CD4-positive, alpha-beta memory T cell (primary cell): ENCODE results near the gene SLC8A3. TPM values are rescaled to one million over a fixed set of nuclear protein-coding genes. Genes with fewer than 3 reads are reported as not detected.

Source experiments
- CTCF ChIA-PET: fragments of 350-600 bp; sonication (Branson Sonifier 250); formaldehyde crosslinking; loops from one replicate; lab custom pipeline; 2021; ENCODE audit warnings: inconsistent platforms; ENCODE audit not compliant: partially characterized antibody; lab: Charles Lee
- POLR2A ChIA-PET: fragments of 350-600 bp; sonication (Branson Sonifier 250); formaldehyde crosslinking; loops from one replicate; lab custom pipeline; 2021; ENCODE audit not compliant: partially characterized antibody; lab: Charles Lee
- DNase-seq, 5 donors: peaks; one replicate each; pipeline versions ENCODE4 v3.0.0 to v3.0.0-alpha.2; 2020 to 2022; ENCODE audit warnings: mixed read lengths in 1 of 5
- H3K27ac ChIP-seq: one replicate; pipeline ENCODE4 v1.7.0; 2013; ENCODE audit warnings: low read depth, low read length
- H3K27me3 ChIP-seq: 2 replicates; pipeline ENCODE4 v1.7.0; 2013; ENCODE audit warnings: mild to moderate bottlenecking, low read length, moderate library complexity; ENCODE audit not compliant: insufficient read depth
- H3K36me3 ChIP-seq: 2 replicates; pipeline ENCODE4 v1.7.0; 2013; ENCODE audit warnings: mild to moderate bottlenecking, low read length, moderate library complexity; ENCODE audit not compliant: insufficient read depth
- H3K4me1 ChIP-seq: 2 replicates; pipeline ENCODE4 v1.7.0; 2013; ENCODE audit warnings: mild to moderate bottlenecking, low read length, moderate library complexity; ENCODE audit not compliant: insufficient read depth
- H3K4me3 ChIP-seq, 2 donors: one replicate each; pipeline ENCODE4 v1.7.0; 2013; ENCODE audit warnings: low read length in 2 of 2, mild to moderate bottlenecking in 1 of 2
- H3K9me3 ChIP-seq, 2 donors: one replicate each; pipeline ENCODE4 v1.7.0; 2013; ENCODE audit warnings: low read length in 2 of 2, control low read depth in 1 of 2; ENCODE audit not compliant: control insufficient read depth in 1 of 2
- H3K27ac Mint-ChIP-seq, 7 donors: one replicate each; pipeline ENCODE4 v1.8.0; 2020 to 2021; ENCODE audit warnings: mixed read lengths in 7 of 7, mild to moderate bottlenecking in 6 of 7, inconsistent platforms in 3 of 7, moderate library complexity in 3 of 7
- H3K27me3 Mint-ChIP-seq, 2 donors: one replicate each; pipeline ENCODE4 v1.8.0; 2020 to 2021; ENCODE audit warnings: mixed read lengths in 2 of 2
- H3K36me3 Mint-ChIP-seq, 2 donors: one replicate each; pipeline ENCODE4 v1.8.0; 2020 to 2021; ENCODE audit warnings: mixed read lengths in 2 of 2, inconsistent platforms in 1 of 2, mild to moderate bottlenecking in 1 of 2
- H3K4me1 Mint-ChIP-seq, 4 donors: one replicate each; pipeline ENCODE4 v1.8.0; 2020 to 2021; ENCODE audit warnings: mixed read lengths in 4 of 4, mild to moderate bottlenecking in 1 of 4
- H3K4me3 Mint-ChIP-seq, 8 donors: one replicate each; pipeline ENCODE4 v1.8.0; 2020 to 2021; ENCODE audit warnings: mixed read lengths in 8 of 8, mild to moderate bottlenecking in 7 of 8, moderate library complexity in 6 of 8, inconsistent platforms in 3 of 8
- H3K9me3 Mint-ChIP-seq, 8 donors: one replicate each; pipeline ENCODE4 v1.8.0; 2020 to 2021; ENCODE audit warnings: mixed read lengths in 8 of 8, mild to moderate bottlenecking in 5 of 8, inconsistent platforms in 3 of 8, moderate library complexity in 1 of 8
- intact Hi-C: fragments of 100-400 bp; cut with micrococcal nuclease; formaldehyde crosslinking; loops from one replicate; pipeline ENCODE4 v1.15.1; 2023
- polyA plus RNA-seq, 2 donors: library from polyadenylated mRNA; unstranded; fragments of 300-500 nt; fragmentation: Illumina TruSeq; gene quantifications; one replicate each; pipeline ENCODE4 v1.2.3, GENCODE V29; 2021
- total RNA-seq, 2 experiments: library from RNA; stranded (reverse); gene quantifications; one replicate each; pipeline ENCODE4 v1.2.3, GENCODE V29; 2021

Gene SLC8A3
- total and polyA plus RNA-seq, 4 experiments from 2014 or later: not detected

DNA sequence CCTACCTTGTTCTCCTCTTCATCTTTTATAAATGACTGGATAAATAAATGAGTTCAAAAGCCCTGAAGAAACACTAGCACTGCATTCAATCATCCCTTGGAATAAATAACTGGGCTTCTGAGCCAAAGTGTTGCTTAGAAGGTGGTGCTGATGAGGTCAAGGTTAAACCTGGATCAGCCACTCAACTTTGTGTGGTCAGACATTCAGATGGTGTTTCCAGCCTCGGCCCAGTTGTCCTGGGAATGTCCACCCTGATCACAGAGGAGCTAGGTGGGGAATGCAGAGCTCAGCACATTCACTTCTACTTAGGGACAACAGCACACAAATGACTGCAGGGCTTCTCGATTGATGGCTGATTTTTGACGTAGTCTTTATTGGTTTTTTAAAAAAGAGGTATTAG is 88.7 kb downstream of the SLC8A3 start:
- H3K27ac ChIP-seq: no peak overlapping the region
- H3K36me3 Mint-ChIP-seq: no peaks in the 10 kb centered on the region
- DNase-seq: no peak
- no peak overlapping the region for H3K27ac Mint-ChIP-seq
- intact Hi-C loops: no loop called here
- H3K27me3 Mint-ChIP-seq: peaks cover 31 to 36% of the 10 kb centered on the region in 2 donors
- H3K9me3 ChIP-seq: no peaks in the 10 kb centered on the region
- ChIA-PET POLR2A (no interaction called here), CTCF (no interaction called here)
- no peaks in the 10 kb centered on the region for H3K9me3 Mint-ChIP-seq
- no peaks in the 10 kb centered on the region for H3K36me3 ChIP-seq
- H3K27me3 ChIP-seq: peaks cover 11% of the 10 kb centered on the region
- H3K4me3 ChIP-seq: no peak overlapping the region
- H3K4me3 Mint-ChIP-seq: no peak overlapping the region
- no peaks in the 10 kb centered on the region for H3K4me1 ChIP-seq
- no peaks in the 10 kb centered on the region for H3K4me1 Mint-ChIP-seq

DNA sequence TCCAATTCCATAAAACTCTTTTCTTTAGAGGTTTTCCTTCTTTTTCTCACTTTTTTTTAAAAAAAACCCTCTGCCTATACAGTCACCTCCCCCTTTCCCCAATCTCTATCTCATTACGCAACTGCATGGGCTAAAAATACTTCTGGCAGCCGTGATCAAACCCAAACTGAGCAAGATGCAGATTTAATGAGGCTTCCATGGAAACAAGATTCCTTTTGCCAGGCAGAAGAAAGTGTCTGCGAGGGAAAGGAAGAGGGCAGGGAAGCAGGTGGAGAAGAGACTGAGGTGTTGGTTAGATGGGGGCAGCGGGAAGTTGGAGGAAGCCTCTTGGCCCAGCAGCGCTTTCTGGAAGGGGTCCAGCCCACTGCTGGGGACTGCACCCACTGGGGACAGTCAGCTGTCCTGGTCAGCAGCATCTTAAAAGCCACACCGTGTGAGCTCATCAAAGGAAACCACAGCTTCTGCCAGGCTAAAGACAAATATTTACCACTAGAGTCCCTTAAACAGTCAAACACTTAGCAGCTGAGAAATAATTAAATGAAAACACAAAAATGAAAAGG is 90.4 kb downstream of the SLC8A3 start:
- intact Hi-C loops: no loop called here
- ChIA-PET POLR2A (no interaction called here), CTCF (no interaction called here)
- DNase-seq: no peak
- Histone ChIP-seq H3K4me3 (no peak overlapping the region), H3K27me3 (peaks cover 11% of the 10 kb centered on the region), H3K4me1 (no peaks in the 10 kb centered on the region), H3K36me3 (no peaks in the 10 kb centered on the region), H3K9me3 (no peaks in the 10 kb centered on the region), H3K27ac (no peak overlapping the region)
- no peak overlapping the region for H3K27ac Mint-ChIP-seq
- no peak overlapping the region for H3K4me3 Mint-ChIP-seq
- no peaks in the 10 kb centered on the region for H3K4me1 Mint-ChIP-seq
- no peaks in the 10 kb centered on the region for H3K36me3 Mint-ChIP-seq
- no peaks in the 10 kb centered on the region for H3K9me3 Mint-ChIP-seq
- H3K27me3 Mint-ChIP-seq: peaks cover 29 to 32% of the 10 kb centered on the region in 2 donors

DNA sequence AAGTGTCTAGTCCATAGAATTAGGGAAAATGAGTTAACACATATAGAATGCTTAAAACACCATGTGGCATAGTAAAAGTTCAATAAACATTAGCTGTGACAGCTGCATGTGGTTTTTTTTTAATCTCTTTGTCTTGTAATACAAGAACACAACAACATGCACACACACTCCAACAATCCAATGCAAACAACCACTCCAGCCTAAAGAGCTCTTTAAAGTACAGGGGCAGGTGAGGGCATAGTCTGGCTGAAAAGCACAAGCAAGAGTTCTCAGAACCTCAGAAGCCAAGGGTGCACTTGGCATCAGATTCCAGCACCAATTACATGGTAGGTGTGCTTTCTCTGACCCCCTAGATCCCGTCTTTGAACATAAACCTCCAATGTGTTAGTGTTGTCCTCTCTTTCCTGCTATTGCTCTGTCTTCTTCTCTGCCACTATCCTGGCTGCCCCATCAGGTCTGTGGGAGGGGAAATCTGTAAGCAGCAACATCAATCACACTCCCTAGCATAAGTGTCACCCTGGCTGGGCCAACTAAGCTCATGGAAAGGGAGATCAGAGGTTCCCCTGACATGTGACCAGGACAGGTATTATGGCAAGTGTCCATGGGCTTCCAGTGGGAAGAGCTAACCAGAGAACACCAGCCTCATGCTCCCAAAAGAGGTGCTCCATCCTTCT is 91.0 kb downstream of the SLC8A3 start:
- CTCF ChIA-PET: no interaction called here
- H3K27ac ChIP-seq: no peak overlapping the region
- H3K4me3 ChIP-seq: no peak overlapping the region
- H3K36me3 ChIP-seq: no peaks in the 10 kb centered on the region
- H3K27ac Mint-ChIP-seq: no peak overlapping the region
- H3K4me1 ChIP-seq: no peaks in the 10 kb centered on the region
- H3K27me3 ChIP-seq: peaks cover 9% of the 10 kb centered on the region
- H3K36me3 Mint-ChIP-seq: no peaks in the 10 kb centered on the region
- DNase-seq: no peak
- no peaks in the 10 kb centered on the region for H3K9me3 ChIP-seq
- intact Hi-C loops: no loop called here
- H3K27me3 Mint-ChIP-seq: peaks cover 31 to 32% of the 10 kb centered on the region in 2 donors
- no peak overlapping the region for H3K4me3 Mint-ChIP-seq
- no peaks in the 10 kb centered on the region for H3K4me1 Mint-ChIP-seq
- POLR2A ChIA-PET: no interaction called here
- no peaks in the 10 kb centered on the region for H3K9me3 Mint-ChIP-seq

DNA sequence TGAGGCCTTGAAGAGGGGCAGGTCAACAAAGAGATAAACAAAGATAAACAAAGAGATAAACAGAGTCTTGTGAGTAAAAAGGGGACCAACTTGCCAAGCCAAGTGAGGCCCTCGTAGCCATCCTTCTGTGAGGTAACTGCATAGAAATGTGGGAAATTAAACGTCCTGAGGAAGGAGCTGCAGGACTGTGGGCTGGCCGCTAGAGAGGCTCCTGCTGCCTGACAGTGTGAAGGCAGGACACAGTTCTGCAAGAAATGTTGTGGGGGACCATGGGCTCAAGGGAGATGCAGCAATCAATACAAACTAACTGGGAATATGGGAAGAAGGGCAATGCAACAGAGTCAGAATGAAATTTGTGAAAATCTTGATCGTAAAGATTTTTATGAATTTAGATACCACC is 91.9 kb downstream of the SLC8A3 start:
- H3K27ac Mint-ChIP-seq: no peak overlapping the region
- H3K4me1 Mint-ChIP-seq: no peaks in the 10 kb centered on the region
- H3K4me1 ChIP-seq: no peaks in the 10 kb centered on the region
- CTCF ChIA-PET: no interaction called here
- no peaks in the 10 kb centered on the region for H3K36me3 ChIP-seq
- no peaks in the 10 kb centered on the region for H3K9me3 ChIP-seq
- H3K36me3 Mint-ChIP-seq: no peaks in the 10 kb centered on the region
- DNase-seq: no peak
- no peak overlapping the region for H3K4me3 Mint-ChIP-seq
- POLR2A ChIA-PET: no interaction called here
- H3K27me3 Mint-ChIP-seq: peaks cover 34 to 35% of the 10 kb centered on the region in 2 donors
- H3K4me3 ChIP-seq: no peak overlapping the region
- peaks cover 8% of the 10 kb centered on the region for H3K27me3 ChIP-seq
- H3K27ac ChIP-seq: no peak overlapping the region
- intact Hi-C loops: no loop called here
- no peaks in the 10 kb centered on the region for H3K9me3 Mint-ChIP-seq

DNA sequence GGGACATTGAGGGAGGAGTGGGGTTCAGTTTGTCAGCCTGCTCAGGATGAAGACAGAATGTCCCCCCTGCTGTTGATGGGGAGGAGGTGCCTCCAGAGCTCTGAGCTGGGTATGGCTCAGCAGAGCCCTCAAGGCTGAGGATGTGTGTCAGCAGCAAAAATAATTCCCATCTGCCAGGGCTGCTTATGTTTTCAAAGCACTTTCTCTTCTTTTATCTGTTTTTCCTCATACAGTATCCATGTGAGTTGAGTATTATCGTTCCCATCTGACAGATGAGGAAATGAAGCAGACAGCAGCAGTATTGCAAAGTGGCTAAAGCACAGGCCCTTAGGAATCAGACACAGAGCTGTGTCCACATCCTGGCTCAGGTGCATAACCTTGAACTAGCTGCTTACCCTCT is 94.1 kb downstream of the SLC8A3 start:
- intact Hi-C loops: no loop called here
- POLR2A ChIA-PET: no interaction called here
- no peaks in the 10 kb centered on the region for H3K36me3 Mint-ChIP-seq
- H3K4me3 Mint-ChIP-seq: no peak overlapping the region
- H3K27ac Mint-ChIP-seq: no peak overlapping the region
- peaks cover 31 to 35% of the 10 kb centered on the region in 2 donors for H3K27me3 Mint-ChIP-seq
- Histone ChIP-seq H3K27me3 (peaks cover 8% of the 10 kb centered on the region), H3K4me3 (no peak overlapping the region), H3K4me1 (no peaks in the 10 kb centered on the region), H3K36me3 (no peaks in the 10 kb centered on the region), H3K27ac (no peak overlapping the region), H3K9me3 (no peaks in the 10 kb centered on the region)
- CTCF ChIA-PET: no interaction called here
- DNase-seq: no peak
- no peaks in the 10 kb centered on the region for H3K4me1 Mint-ChIP-seq
- no peaks in the 10 kb centered on the region for H3K9me3 Mint-ChIP-seq

DNA sequence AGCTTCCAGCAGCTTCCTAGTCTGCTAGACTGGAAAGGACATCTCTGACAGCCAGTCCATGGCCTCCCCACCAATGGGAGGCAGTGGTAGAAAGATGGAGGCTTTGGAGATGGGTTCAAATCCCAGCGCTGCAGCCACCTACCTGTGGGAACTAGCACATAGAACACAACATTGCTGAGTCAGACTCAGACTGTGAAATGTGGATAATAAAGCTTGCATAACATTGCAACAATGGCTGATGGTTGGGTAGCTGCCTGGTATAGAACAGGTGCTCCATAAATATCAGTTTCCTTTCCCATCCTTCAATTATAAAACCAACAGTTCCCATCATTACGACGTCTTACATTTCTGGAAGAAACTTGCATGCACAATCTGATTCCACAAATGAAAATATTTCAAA is 94.6 kb downstream of the SLC8A3 start:
- no peak for DNase-seq

DNA sequence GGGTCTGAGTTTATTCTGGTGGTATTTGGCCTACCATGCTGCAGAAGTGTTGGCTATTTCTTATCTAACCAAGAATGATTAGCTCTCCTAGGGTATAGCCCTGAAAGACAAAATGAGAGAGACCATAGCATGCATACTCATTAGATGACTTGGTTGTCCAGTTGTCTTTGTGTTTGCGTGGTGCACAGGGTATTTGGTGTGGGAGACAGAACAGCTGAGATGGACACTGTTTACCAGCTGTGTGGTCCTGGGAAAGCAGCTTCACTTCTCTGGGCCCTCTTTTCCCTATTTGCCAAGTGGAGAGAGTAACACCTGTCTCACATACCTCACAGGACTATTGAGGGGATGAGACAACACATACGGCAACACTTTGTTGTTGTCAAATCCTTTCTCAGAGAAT is 95.6 kb downstream of the SLC8A3 start:
- H3K9me3 Mint-ChIP-seq: no peaks in the 10 kb centered on the region
- CTCF ChIA-PET: no interaction called here
- intact Hi-C loops: no loop called here
- no peaks in the 10 kb centered on the region for H3K4me1 Mint-ChIP-seq
- no peak overlapping the region for H3K27ac Mint-ChIP-seq
- Histone ChIP-seq H3K4me1 (no peaks in the 10 kb centered on the region), H3K9me3 (no peaks in the 10 kb centered on the region), H3K27me3 (no peaks in the 10 kb centered on the region), H3K36me3 (no peaks in the 10 kb centered on the region), H3K27ac (no peak overlapping the region), H3K4me3 (no peak overlapping the region)
- H3K36me3 Mint-ChIP-seq: no peaks in the 10 kb centered on the region
- DNase-seq: no peak
- no peak overlapping the region for H3K4me3 Mint-ChIP-seq
- peaks cover 27 to 28% of the 10 kb centered on the region in 2 donors for H3K27me3 Mint-ChIP-seq
- POLR2A ChIA-PET: no interaction called here

More for the DNA sequence above, 94.6 kb downstream of the SLC8A3 start:
- Mint-ChIP-seq H3K4me3 (no peak overlapping the region), H3K27ac (no peak overlapping the region), H3K4me1 (no peaks in the 10 kb centered on the region), H3K27me3 (peaks cover 28 to 34% of the 10 kb centered on the region in 2 donors), H3K36me3 (no peaks in the 10 kb centered on the region), H3K9me3 (no peaks in the 10 kb centered on the region)
- ChIA-PET POLR2A (no interaction called here), CTCF (no interaction called here)
- Histone ChIP-seq H3K27ac (no peak overlapping the region), H3K27me3 (peaks cover 3% of the 10 kb centered on the region), H3K36me3 (no peaks in the 10 kb centered on the region), H3K4me1 (no peaks in the 10 kb centered on the region), H3K4me3 (no peak overlapping the region), H3K9me3 (no peaks in the 10 kb centered on the region)
- intact Hi-C loops: no loop called here
